ENCODE measurements around the gene DDX23. TPM values are rescaled to one million over a fixed set of nuclear protein-coding genes. Genes with fewer than 3 reads are reported as not detected.

The DDX23 gene
- total RNA-seq, 2 donors from 2014 or later = 90.7 to 121 TPM

Other genes starting within 250 kb of the DDX23 start
- gene KANSL2, start 169.9 kb downstream of the DDX23 start, total RNA-seq = 10 to 100 TPM; 45.9 to 58.5 TPM
- gene CCNT1, start 135.5 kb downstream of the DDX23 start, total RNA-seq = 10 to 100 TPM; 72.9 to 88.2 TPM
- under 1 TPM; 0.23 to 0.41 TPM for gene ADCY6, start 63.1 kb downstream of the DDX23 start, total RNA-seq
- gene CACNB3, start 33.7 kb downstream of the DDX23 start, total RNA-seq = 10 to 100 TPM; 11.0 to 15.3 TPM
- gene RND1, start 13.7 kb upstream of the DDX23 start, total RNA-seq = 10 to 100 TPM in 1 of 2 donors, 1 to 10 TPM in 1; 4.3 to 10.4 TPM
- 10 to 100 TPM; 31.6 to 68.6 TPM for gene FKBP11, start 73.3 kb upstream of the DDX23 start, total RNA-seq
- gene ARF3, start 105.3 kb upstream of the DDX23 start, total RNA-seq = 100 to 1,000 TPM in 1 of 2 donors, 10 to 100 TPM in 1; 49.7 to 132 TPM
- gene WNT10B, start 119.6 kb upstream of the DDX23 start, total RNA-seq = 1 to 10 TPM in 1 of 2 donors, not detected in 1; 1.4 TPM
- gene WNT1, start 126.2 kb upstream of the DDX23 start, total RNA-seq = under 1 TPM in 1 of 2 donors, not detected in 1; 0.27 TPM
- gene DDN, start 147.2 kb upstream of the DDX23 start, total RNA-seq = 1 to 10 TPM in 1 of 2 donors, under 1 TPM in 1; 0.07 to 1.1 TPM
- 10 to 100 TPM; 52.5 to 58.7 TPM for gene PRKAG1, start 166.6 kb upstream of the DDX23 start, total RNA-seq
- 100 to 1,000 TPM in 1 of 2 donors, 10 to 100 TPM in 1; 67.7 to 110 TPM for gene KMT2D, start 208.6 kb upstream of the DDX23 start, total RNA-seq
- gene RHEBL1, start 217.8 kb upstream of the DDX23 start, total RNA-seq = 10 to 100 TPM; 12.7 to 19.7 TPM
- 1 to 10 TPM in 1 of 2 donors, under 1 TPM in 1; 0.19 to 1.0 TPM for gene DHH, start 242.6 kb upstream of the DDX23 start, total RNA-seq